ENCODE data around the gene GJC1. TPM values are rescaled to one million over a fixed set of nuclear protein-coding genes. Genes with fewer than 3 reads are reported as not detected.

GJC1 gene
- polyA plus RNA-seq, 1 of the 3 experiments (the other 2 are of a cell fraction) = 15.2 TPM

GRCh38 chr17:44804302-44805089 is 25.6 kb downstream of the GJC1 start:
- peaks cover 25 to 70% of the 10 kb centered on the region in 2 experiments for H3K36me3 ChIP-seq (replicated peaks in 1 of 2; ENCODE audit: control insufficient read depth in 1 of 2, insufficient read depth in 2 of 2, low read length in 1 of 2)
- H3K4me2 ChIP-seq = no peak overlapping the region
- ChIA-PET POLR2A (no interaction called here), CTCF (interaction anchor here (7.0 kb wide), 1 partner anchor 25 kb away, joined by 37 read pairs; no protein-coding TSS in a partner anchor)
- H3K4me1 ChIP-seq (ENCODE audit: control insufficient read depth in 1 of 2, insufficient read depth in 2 of 2, low read depth in 1 of 2, low read length in 1 of 2) = peaks cover 6 to 11% of the 10 kb centered on the region in 2 experiments; a peak in 3 of 4 replicates
- 92% methylated on average over 10 of the region's 10 CpGs for WGBS (ENCODE audit: low lambda C conversion rate)
- H3K79me2 ChIP-seq (ENCODE audit: insufficient read depth) = peaks cover 100% of the 10 kb centered on the region
- peaks cover 10% of the 10 kb centered on the region for H3F3A ChIP-seq (replicated peaks; ENCODE audit: insufficient read depth)
- H3K9ac ChIP-seq = no peak overlapping the region
- H3K9me3 ChIP-seq = no peaks in the 10 kb centered on the region
- peaks cover 25% of the 10 kb centered on the region for H4K20me1 ChIP-seq (ENCODE audit: insufficient read depth)
- H3K27me3 ChIP-seq (ENCODE audit: insufficient read depth) = no peaks in the 10 kb centered on the region
- no peak for DNase-seq
- TF ChIP-seq RXRA (IDR thresholded peaks at IDR 0.05; ENCODE audit: borderline replicate concordance, low read depth) (no peak), TEAD4 (IDR thresholded peaks at IDR 0.05; ENCODE audit: borderline replicate concordance, insufficient read depth) (no peak), TCF12 (IDR thresholded peaks at IDR 0.05) (peak; percentile 52; the same call in 1 of the 2 replicates)
- H3K27ac ChIP-seq (ENCODE audit: low read depth in 2 of 2, low read length in 1 of 2) = no peak overlapping the region; a peak in 1 of 4 replicates
- H3K4me3 ChIP-seq (ENCODE audit: low read depth in 2 of 2, low read length in 1 of 2) = no peak overlapping the region
- H3K9me2 ChIP-seq = no peaks in the 10 kb centered on the region
- no peak overlapping the region for H2AFZ ChIP-seq (ENCODE audit: low read depth)

- peaks cover 87% of the 10 kb centered on the region for H3K79me2 ChIP-seq (ENCODE audit: insufficient read depth)
- H3K9ac ChIP-seq = no peak overlapping the region
- peaks cover 14% of the 10 kb centered on the region for H3F3A ChIP-seq (replicated peaks; ENCODE audit: insufficient read depth)
- no peak for TF ChIP-seq IRF3 (IDR thresholded peaks at IDR 0.05; ENCODE audit: low read depth, low read length)
- no peak for TF ChIP-seq TEAD4 (IDR thresholded peaks at IDR 0.05; ENCODE audit: borderline replicate concordance, insufficient read depth)
- TF ChIP-seq CHD2 (IDR thresholded peaks at IDR 0.05; ENCODE audit: low read length, partially characterized antibody) = no peak
- TF ChIP-seq RXRA (IDR thresholded peaks at IDR 0.05; ENCODE audit: borderline replicate concordance, low read depth) = no peak
- no peak for TF ChIP-seq ELF1 (IDR thresholded peaks at IDR 0.05)
- no peak for TF ChIP-seq SMC3 (IDR thresholded peaks at IDR 0.05; ENCODE audit: low read depth, low read length)
- H3K4me2 ChIP-seq = no peak overlapping the region
- ChIA-PET POLR2A (no interaction called here), CTCF (interaction anchor here (0.6 to 4.0 kb wide), 3 partner anchors 15 to 26 kb away, joined by 3 to 30 read pairs (median 6); no protein-coding TSS in a partner anchor)
- no peaks in the 10 kb centered on the region for H3K27me3 ChIP-seq (ENCODE audit: insufficient read depth)
- no peak overlapping the region for H3K4me3 ChIP-seq (ENCODE audit: low read depth in 2 of 2, low read length in 1 of 2)
- H3K27ac ChIP-seq (ENCODE audit: low read depth in 2 of 2, low read length in 1 of 2) = no peak overlapping the region
- H3K4me1 ChIP-seq (ENCODE audit: control insufficient read depth in 1 of 2, insufficient read depth in 2 of 2, low read depth in 1 of 2, low read length in 1 of 2) = peaks cover 0 to 6% of the 10 kb centered on the region in 2 experiments; a peak in 1 of 4 replicates
- H3K9me3 ChIP-seq = no peaks in the 10 kb centered on the region
- peaks cover 25 to 88% of the 10 kb centered on the region in 2 experiments for H3K36me3 ChIP-seq (replicated peaks in 1 of 2; ENCODE audit: control insufficient read depth in 1 of 2, insufficient read depth in 2 of 2, low read length in 1 of 2)
- no peak overlapping the region for H2AFZ ChIP-seq (ENCODE audit: low read depth)
- H3K9me2 ChIP-seq = no peaks in the 10 kb centered on the region
- WGBS (ENCODE audit: low lambda C conversion rate) = 96% methylated on average over 5 of the region's 5 CpGs
- H4K20me1 ChIP-seq (ENCODE audit: insufficient read depth) = 0 out of 2 replicates have a peak, but pooled peaks cover 3% of the 10 kb centered on the region
- no peak for DNase-seq
Measured at GRCh38 chr17:44801880-44802279, 28.2 kb downstream of the GJC1 start.

- TF ChIP-seq ZBTB33 (IDR thresholded peaks at IDR 0.05; ENCODE audit: borderline replicate concordance, low read depth) (no peak), FOSL2 (IDR thresholded peaks at IDR 0.05; ENCODE audit: borderline replicate concordance, low read depth) (no peak), YY1 (IDR thresholded peaks at IDR 0.05; ENCODE audit: low read depth) (no peak), MAX (IDR thresholded peaks at IDR 0.05; ENCODE audit: low read depth) (no peak), RXRA (IDR thresholded peaks at IDR 0.05; ENCODE audit: borderline replicate concordance, low read depth) (no peak)
- CTCF ChIA-PET = interaction anchor here (0.9 to 3.8 kb wide), 7 partner anchors 10 to 80 kb away, joined by 3 to 26 read pairs (median 4); no protein-coding TSS in a partner anchor
- WGBS (ENCODE audit: low lambda C conversion rate) = 93% methylated on average over 2 of the region's 2 CpGs
Measured at GRCh38 chr17:44798356-44798755, 31.7 kb downstream of the GJC1 start.

More at GRCh38 chr17:44798356-44798755, 31.7 kb downstream of the GJC1 start:
- H3K79me2 ChIP-seq (ENCODE audit: insufficient read depth) = peaks cover 52% of the 10 kb centered on the region
- H4K20me1 ChIP-seq (ENCODE audit: insufficient read depth) = no peaks in the 10 kb centered on the region
- POLR2A ChIA-PET = interaction anchor here (0.6 kb wide), 1 partner anchor 48 kb away, joined by 5 read pairs; no protein-coding TSS in a partner anchor
- H3K9me2 ChIP-seq = no peaks in the 10 kb centered on the region
- H3K4me3 ChIP-seq (ENCODE audit: low read depth in 2 of 2, low read length in 1 of 2) = no peak overlapping the region
- H3K4me1 ChIP-seq (ENCODE audit: control insufficient read depth in 1 of 2, insufficient read depth in 2 of 2, low read depth in 1 of 2, low read length in 1 of 2) = peaks cover 0 to 12% of the 10 kb centered on the region in 2 experiments; a peak in 2 of 4 replicates
- no peak for DNase-seq
- peaks cover 3 to 55% of the 10 kb centered on the region in 2 experiments for H3K36me3 ChIP-seq (replicated peaks in 1 of 2; ENCODE audit: control insufficient read depth in 1 of 2, insufficient read depth in 2 of 2, low read length in 1 of 2)
- H3K27ac ChIP-seq (ENCODE audit: low read depth in 2 of 2, low read length in 1 of 2) = no peak overlapping the region
- H3F3A ChIP-seq (replicated peaks; ENCODE audit: insufficient read depth) = peaks cover 39% of the 10 kb centered on the region
- no peak overlapping the region for H3K4me2 ChIP-seq
- no peaks in the 10 kb centered on the region for H3K9me3 ChIP-seq
- no peaks in the 10 kb centered on the region for H3K27me3 ChIP-seq (ENCODE audit: insufficient read depth)
- H3K9ac ChIP-seq = no peak overlapping the region
- H2AFZ ChIP-seq (ENCODE audit: low read depth) = no peak overlapping the region
